ENCODE data around the gene PCNX3.

PCNX3 gene

DNA sequence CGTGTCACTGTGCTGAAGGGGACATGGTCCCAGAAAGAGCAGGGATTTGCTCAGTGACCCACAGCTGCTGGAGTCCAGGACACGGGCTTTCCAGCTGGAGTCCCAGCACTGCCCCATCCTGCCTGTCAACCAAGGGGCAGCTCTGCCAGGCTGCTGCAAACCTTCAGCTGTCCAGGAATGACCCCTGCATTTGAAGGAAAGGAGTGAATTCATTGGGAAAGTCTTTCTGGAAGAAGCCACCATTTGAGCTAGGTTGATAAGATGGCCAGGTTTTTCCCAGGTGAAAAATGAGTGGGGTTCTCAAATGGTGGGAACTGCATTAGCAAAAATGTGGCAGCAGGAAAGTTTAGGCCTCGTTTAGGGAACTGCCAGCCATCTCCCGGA is 29.3 kb upstream of the PCNX3 start:
- TF ChIP-seq POLR2A (IDR thresholded peaks at IDR 0.05; ENCODE audit: low read length), result no peak
- no peak for DNase-seq

DNA sequence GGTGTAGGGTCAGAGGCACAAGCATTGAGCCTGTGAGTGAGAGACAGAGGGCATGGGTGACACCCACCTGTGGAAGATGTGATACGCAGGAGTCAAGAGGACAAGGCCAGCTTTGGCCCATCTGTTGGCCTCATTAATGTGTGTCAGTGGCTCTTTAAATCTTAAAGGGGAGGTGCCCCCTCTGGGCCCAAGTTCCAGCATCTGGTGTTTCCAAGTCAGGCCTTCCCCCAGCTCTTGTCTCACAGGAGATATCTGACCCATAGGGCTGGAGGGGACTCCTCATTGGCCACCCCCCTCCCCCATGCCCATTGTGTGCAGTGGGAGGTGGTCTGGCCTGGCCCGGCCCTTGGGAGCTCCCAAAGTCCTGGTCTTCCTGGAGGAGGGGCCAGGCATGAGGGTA is 28.9 kb upstream of the PCNX3 start:
- TF ChIP-seq GATA1 (IDR thresholded peaks at IDR 0.05; ENCODE audit: low read depth, low read length) (no peak), POLR2A (IDR thresholded peaks at IDR 0.05; ENCODE audit: low read length) (no peak)
- no peak for DNase-seq

DNA sequence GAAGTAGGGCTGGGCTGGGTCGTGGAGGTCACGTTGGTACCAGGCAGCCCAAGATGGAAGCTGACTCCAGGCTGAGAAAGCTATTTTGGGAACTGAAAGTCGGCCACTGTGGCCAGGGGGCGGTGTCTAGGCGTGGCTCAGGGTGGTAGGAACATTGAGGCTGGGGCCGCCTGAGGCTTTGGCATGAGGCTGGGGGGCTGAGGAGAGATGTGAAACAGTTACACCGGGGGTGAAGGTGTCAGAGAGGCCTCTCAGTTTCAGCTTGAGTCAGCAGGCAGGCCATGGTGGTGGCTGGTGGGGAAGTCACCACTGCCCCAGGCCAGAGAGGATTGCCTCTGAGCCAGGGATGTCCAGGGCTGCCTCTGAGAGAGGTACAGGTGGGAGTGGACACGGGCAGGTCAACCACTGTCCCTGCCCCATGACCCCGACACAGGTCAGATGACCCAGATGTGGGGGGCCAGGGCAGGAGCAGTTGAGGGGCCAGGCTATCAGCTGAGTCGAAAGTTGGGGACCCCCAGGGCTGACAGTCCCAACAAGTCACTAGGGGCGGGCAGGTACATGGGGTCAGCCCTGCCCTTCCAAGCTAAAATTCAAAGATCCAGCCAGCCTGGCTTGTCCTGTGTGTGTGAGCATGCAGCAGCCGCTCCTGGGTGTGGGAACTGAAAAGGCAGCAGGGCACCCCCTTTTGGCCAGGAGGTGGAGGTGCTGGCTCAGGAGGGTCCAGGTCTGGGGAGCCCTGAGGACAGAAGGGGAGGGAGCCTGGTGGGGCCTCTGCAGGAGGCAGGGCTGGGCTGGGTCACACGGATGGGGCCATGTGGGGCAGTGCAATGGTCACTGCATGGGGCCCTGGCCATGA is 27.1 kb upstream of the PCNX3 start:
- peak; percentile 83 to 86 for DNase-seq
- TF ChIP-seq POLR2A (IDR thresholded peaks at IDR 0.05; ENCODE audit: low read length) (no peak), GATA1 (IDR thresholded peaks at IDR 0.05; ENCODE audit: low read depth, low read length) (no peak)

DNA sequence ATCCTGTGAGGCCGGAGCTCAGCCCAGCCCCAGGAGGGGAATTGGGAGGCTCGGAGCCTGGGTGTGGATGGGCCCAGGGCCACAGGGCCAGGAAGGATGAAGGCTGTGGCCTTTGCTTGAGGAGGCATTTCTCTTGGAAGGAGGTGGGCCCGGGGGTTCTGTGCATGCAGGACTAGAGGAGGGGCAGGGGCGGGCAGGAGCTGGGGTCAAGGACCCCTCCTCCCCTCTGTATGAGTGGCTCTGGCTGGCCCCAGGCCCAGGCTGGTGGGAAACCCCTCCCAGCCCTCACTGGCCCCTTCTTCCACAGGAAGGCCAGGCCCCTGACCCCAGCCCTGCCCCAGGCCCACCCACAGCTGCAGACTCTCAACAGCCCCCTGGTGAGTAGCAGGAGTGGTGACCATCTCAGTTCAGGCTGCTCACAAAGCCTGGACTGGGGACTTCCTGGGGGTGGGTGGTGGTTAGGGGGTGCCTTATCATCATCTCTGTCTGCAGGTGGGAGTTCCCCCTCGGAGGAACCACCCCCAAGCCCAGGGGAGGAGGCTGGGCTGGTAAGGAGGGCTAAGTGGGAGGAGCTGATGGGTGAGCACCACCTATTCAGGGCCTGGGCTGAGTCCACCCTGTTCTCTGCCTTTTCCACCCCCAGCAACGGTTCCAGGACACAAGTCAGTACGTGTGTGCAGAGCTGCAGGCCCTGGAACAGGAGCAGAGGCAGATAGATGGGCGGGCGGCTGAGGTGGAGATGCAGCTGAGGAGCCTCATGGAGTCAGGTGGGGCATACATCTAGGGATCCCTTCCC is 25.9 kb upstream of the PCNX3 start:
- TF ChIP-seq POLR2A (IDR thresholded peaks at IDR 0.05; ENCODE audit: low read length) (no peak), GATA1 (IDR thresholded peaks at IDR 0.05; ENCODE audit: low read depth, low read length) (no peak)
- DNase-seq, result peak; percentile 71 to 79

DNA sequence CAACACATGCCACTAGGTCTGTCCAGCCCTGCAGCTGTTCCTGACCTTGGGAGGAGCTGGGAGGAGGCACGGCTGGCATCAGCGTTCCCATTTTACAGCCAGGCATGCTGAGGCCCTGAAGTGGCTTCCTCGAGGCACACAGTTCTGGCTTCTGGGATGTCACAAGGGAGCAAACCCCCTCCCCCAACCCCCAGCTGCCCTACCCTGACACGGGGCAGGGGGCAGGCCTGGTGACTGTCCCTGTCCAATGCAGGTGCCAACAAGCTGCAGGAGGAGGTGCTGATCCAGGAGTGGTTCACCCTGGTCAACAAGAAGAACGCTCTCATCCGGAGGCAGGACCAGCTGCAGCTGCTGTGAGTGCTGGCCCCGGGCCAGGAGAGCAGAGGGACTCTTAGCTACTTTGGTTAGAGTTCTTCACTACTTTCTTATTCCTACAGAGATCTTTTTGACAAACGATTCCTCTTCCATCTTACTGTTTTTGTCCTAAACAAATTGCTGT is 25.3 kb upstream of the PCNX3 start:
- DNase-seq, result no peak
- TF ChIP-seq GATA1 (IDR thresholded peaks at IDR 0.05; ENCODE audit: low read depth, low read length) (no peak), POLR2A (IDR thresholded peaks at IDR 0.05; ENCODE audit: low read length) (no peak)

DNA sequence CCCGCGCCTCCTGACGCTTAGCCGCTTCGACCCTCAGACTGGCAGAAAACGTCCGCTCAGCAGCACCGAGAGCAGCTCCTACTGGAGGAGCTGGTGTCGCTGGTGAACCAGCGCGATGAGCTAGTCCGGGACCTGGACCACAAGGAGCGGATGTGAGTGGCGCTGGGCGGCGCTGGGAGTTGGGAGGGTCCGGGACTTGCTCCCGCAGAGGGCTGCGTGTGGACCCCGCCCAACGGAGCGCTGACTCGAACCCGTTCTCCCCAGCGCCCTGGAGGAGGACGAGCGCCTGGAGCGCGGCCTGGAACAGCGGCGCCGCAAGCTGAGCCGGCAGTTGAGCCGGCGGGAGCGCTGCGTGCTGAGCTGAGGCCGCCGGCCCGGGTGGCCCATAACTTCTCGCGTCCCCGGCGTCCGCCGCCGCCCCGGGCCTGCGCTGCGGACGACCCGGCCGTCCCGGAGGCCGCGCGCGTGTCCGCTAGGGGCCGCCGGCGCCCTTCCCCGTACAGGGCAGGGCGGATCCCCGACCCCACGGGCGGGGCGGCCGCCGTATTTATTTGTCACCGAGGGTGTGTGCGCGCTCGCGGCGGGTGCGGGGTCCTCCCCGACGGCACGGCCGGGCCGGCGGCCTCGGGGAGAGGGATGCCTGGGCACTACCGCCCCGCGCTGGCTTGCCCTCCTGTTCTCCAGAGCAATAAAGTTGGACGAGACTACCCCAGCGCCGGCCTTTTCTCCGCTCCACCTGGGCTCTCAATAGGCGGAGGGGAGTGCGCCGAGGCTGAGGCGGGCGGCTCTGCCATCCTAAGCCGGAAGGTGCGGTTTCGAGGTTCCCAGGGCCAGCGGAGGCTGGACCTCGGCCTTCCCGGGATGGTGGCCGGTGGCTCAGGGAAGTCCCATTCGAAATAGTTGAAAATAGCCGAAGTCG is 23.4 kb upstream of the PCNX3 start:
- peak in 1 of 2 experiments; percentile 65 for DNase-seq
- no peak for TF ChIP-seq GATA1 (IDR thresholded peaks at IDR 0.05; ENCODE audit: low read depth, low read length)

DNA sequence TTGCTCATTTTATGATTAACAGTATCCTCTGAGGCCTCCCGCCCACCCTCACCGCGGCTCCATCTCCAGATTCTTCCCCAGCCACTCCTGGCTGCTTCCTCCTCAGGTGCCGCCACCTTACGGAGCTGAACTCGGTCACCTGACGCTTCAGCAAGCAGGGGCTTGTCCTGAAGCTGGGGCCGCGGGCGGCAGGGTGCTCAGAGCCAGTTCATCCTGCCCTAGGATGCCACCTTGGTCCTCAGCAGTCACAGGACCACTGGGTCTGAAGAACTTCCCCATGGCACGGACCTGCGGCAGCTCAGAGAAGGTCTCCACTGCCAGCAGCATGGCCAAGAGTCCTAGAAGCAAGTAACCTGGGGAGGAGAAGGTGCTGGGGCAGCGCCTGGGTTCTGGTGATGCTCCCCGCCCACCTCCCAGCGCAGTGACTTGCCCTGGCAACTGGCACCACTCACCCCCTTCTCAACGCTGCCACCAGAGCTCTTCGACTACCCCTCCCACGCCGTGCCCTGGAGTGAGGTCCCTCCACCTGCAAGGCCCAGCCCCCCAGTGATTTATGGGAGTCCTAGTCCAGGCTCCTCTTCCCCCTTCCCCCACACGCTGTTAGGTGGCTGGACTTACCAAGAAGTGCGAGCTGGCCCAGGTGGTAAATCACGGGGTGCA is 22.6 kb upstream of the PCNX3 start:
- DNase-seq, result no peak
- no peak for TF ChIP-seq GATA1 (IDR thresholded peaks at IDR 0.05; ENCODE audit: low read depth, low read length)
- no peak for TF ChIP-seq POLR2A (IDR thresholded peaks at IDR 0.05; ENCODE audit: low read length)

DNA sequence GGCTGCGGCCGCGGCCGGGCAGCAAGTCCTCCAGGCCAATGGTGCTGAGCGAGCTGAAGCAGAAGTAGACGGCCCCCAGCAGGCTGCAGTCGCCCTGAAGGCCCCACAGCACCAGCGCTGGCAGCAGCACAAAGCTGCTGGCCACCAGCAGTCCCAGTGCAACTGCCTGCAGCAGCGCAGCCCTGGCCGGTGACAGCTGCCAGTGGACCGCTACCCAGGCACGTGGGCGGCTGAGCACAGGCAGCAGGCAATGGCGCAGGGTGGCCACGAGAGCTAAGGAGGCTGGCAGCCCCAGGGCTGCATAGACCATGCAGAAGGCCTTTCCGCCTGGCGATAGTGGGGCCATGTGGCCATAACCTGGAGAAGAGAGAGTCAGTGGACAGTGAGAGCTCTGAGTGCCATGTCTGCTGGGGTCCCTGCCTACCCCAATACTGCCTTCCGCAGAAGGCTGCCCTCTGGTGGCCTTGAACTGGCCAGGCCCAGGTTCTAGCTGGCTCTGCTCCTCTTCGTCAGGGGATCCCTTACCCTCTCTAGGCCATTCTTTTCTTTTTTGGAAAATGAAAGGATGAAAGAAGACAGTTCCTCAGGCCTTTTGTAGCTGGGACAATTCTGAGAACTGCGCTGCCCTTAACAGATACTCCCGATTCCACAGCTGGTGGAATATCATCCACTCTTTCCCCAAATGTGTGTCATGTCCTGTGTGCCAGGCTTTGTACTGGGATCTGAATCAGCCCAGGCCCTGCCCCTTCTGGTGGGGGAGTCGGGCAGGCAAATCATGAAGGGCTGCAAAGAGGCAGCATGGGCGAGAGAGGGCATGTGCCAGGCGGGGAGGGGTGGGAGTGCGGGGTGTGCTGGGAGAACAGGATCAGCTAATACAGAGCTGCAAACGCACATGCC is 21.8 kb upstream of the PCNX3 start:
- TF ChIP-seq GATA1 (IDR thresholded peaks at IDR 0.05; ENCODE audit: low read depth, low read length) (no peak), POLR2A (IDR thresholded peaks at IDR 0.05; ENCODE audit: low read length) (peak; percentile 36)

DNA sequence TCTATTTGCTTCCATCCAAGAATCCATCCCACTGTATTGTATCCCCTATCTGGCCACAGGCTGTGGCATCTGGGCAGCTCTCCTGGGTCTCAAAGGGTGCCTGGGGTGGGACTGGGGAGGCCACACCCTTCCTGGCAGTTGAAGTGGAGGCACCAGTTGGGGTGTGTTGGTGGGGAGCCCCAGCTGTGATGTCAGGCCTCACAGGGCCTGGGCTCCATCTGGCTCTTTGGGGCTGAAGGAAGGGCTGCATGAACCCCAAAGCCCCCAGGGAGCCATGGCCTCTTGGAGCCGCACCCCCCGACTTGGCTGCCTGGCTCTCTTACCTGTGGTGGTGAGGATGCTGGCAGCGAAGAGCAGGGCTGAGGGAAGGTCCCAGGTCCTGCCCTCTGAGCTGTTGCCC is 20.4 kb upstream of the PCNX3 start:
- peak; percentile 56 to 61 for DNase-seq
- TF ChIP-seq GATA1 (IDR thresholded peaks at IDR 0.05; ENCODE audit: low read depth, low read length) (no peak), POLR2A (IDR thresholded peaks at IDR 0.05; ENCODE audit: low read length) (peak; percentile 7)

More for the DNA sequence above, 21.8 kb upstream of the PCNX3 start:
- DNase-seq, result peak; percentile 64 to 71

DNA sequence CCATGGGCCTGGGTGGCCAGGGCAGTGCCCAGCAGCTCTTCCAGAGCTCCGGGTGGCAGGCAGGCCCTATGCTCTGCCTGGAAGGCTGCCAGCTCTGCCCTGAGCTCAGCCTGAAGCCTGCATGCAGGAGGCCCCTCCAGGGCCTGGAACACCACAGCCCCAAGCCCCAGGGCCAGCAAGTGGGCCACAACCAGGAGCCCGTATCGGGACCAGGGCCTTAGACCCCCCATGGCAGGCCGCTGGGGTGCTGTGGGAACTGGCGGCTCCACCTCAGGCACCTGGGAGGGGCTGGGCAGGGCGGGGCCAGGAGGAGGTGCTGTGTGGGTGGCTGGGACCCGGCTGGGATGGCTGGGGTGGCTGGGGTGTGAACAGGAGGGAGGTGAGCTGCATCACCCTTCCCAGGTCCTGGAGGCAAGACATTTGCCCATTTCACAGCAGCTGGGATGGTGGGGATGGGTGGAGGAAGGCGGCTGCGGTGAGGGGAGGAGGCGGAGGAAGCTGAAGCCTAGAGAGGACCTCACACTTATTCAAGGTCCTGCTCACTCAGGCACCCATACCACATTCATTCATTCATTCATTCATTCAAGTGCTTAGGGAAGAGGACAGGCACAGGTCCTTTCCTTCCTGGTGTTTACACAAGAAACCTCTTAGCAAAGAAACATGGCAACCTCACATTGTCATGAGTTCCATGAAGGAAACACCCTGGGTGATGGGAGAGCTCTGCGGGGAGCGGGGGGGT is 19.9 kb upstream of the PCNX3 start, which contains the start of gene KCNK7:
TSS of gene KCNK7 (minus strand) at position 258 of the 739 bp plus-strand sequence. CDS start at position 230, 28 bp downstream.
- TF ChIP-seq POLR2A (IDR thresholded peaks at IDR 0.05; ENCODE audit: low read length) (no peak), GATA1 (IDR thresholded peaks at IDR 0.05; ENCODE audit: low read depth, low read length) (no peak)
- DNase-seq, result peak in 1 of 2 experiments; percentile 53

DNA sequence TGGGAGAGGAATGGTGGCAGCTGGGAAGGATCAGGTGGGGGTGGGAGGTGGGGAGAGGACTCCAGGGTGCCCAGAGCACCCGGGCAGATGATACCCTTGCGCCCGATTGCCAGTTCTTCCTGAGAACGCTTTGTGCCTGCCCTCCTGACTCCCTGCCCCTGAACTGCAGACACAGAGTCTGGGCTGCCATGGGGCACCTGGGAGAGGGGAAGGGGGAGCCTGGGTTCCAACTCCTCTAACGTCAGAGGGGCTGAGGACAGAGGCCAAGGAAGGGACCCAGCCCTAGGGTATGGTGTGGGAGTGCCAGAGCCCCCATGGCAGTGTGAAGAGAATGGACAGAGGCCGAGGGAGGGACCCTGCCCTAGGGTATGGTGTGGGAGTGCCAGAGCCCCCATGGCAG is 19.1 kb upstream of the PCNX3 start:
- no peak for TF ChIP-seq GATA1 (IDR thresholded peaks at IDR 0.05; ENCODE audit: low read depth, low read length)
- TF ChIP-seq POLR2A (IDR thresholded peaks at IDR 0.05; ENCODE audit: low read length), result no peak

More for the DNA sequence above, 19.1 kb upstream of the PCNX3 start:
- DNase-seq, result no peak
